ENCODE data around the gene MAML2.

MAML2 gene

DNA sequence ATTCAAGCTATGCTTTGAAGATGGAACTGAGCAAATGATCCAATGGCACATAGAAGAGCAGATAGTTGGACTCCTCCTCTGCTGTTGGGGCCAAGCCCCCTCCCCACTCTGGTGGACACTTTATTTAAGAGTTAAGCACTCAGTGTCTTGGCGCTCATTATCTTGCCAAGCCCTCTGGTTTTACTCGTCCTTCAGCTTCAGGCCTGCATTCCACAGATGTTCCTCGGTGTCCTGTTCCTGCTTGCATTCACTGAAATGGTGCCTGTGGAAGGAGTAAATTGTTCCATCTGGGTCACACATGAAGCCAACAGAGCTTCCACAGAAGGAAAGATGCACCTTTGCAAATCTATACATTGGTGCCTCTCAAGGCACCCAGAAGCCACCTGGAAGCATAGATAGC is 26.1 kb downstream of the MAML2 start:
- DNase-seq, result no peak

DNA sequence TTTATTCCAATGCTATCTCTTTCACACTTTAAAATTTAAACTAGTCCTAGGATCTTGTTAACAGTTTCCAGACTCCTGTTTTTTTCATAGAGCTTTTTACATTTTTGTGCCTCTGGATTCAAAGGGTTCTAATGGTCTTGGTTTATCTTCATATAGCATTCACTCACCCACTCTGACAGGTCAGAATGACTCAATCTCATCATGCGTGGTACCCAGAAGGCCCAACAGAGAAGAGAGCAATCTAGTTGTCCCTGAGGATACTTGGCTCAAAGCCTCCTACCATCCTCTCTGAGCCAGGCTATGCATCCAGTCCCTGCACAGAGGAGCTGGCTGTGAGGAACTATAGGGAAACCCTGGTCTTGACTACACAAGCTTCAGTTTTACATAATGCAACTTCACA is 27.5 kb downstream of the MAML2 start:
- DNase-seq, result no peak

DNA sequence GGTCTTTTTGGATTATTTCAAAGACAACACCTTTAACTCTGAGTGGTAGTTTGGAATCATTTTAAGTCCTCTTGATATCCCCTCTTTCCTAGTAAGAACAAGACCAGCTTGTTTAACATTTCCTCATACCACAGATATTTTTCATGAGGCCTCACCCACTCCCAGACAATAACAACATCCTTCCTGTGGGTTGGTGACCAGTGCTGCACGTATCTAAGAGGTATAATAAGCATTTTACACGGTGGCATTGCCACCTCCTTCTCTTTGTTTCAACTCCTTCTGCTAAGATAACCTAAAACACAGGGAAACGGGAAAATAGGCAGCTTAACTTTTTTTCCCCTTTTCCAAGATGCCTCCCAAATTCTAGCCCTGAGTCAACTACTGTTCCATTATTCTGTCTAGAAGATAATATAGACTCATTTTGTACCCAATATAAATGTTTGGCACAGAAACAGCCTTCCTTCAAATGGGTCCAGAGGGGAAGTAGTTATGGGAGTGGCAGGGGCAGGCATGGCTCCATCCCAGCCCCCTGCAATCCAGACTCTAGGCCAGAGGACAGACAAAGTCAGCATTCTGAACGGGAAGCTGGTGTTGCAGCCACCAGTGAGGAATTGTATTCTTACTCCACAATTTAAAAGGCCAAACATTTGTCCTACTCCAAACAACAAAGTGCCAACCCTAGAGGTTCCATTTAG is 28.5 kb downstream of the MAML2 start:
- no peak for DNase-seq

DNA sequence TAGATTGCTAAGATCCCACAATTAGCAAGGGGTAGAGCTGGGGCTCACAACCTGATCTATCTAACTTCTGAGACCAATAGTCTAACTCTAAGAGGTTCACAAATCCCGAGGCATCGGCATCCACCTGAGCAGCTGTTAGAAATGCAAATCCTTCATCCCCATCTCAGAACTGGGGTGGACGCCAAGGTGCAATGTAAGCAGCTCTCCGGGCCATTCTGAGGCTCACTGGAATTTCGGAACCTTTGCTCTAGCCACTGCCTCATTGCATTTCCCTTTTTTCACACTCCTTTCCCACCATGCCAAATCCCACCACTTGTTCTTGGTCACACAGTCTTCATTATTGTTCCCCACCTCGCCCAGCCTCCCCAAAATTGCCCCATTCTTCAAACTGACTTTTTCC is 29.8 kb downstream of the MAML2 start:
- no peak for DNase-seq

DNA sequence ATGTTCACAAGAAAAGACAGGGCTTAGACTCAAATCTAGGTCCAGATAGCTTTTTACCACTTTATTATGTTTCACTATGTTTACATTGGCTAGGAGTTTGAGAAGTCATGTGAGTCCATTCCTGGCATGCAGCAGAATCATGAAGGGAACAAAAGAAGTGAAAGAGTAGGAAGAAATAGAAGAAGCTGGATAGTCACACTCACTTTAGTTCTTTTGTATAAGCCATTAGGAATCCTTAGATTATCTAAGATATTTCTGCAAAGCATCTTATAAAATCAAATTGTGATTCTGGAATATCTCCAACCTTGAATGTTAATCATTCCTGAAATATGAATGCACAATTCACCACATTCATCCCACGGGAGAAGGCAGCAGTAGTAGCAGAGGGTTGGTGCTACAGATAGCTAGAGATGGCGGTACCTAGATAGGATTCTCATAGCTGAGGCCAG is 31.9 kb downstream of the MAML2 start:
- DNase-seq, result peak; percentile 59

DNA sequence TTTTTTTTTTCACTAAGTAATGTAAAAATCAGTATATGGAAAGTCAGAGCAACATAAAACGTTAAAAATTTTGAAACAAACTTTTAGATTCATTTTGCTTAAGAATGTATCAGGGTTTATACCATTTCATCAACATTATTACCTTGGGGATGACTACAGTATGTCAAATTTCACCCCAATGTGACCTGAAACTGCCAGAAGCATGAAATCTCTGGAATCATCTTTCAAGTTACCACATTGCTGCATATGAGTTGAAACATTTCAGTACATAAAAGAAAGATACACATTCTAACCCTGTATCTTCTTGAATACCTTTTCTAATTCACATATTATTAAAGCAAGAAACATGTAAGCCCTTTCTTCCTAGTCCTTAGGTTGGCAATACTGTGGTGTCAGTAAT is 32.8 kb downstream of the MAML2 start:
- no peak for DNase-seq

DNA sequence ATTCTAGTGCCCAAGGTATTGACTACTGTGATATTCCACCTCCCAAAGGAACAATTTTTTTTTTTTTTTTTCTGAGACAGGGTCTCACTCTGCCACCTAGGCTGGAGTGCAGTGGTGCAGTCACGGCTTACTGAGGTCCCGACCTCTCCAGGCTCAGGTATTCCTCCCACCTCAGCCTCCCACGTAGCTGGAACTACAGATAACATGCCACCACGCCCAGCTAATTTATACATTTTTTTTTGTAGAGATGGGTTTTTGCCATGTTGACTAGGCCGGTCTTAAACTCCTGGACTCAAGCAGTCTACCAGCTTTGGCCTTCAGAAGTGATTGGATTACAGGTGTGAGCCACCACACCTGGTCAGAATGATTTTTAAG is 33.4 kb downstream of the MAML2 start:
- DNase-seq, result no peak

DNA sequence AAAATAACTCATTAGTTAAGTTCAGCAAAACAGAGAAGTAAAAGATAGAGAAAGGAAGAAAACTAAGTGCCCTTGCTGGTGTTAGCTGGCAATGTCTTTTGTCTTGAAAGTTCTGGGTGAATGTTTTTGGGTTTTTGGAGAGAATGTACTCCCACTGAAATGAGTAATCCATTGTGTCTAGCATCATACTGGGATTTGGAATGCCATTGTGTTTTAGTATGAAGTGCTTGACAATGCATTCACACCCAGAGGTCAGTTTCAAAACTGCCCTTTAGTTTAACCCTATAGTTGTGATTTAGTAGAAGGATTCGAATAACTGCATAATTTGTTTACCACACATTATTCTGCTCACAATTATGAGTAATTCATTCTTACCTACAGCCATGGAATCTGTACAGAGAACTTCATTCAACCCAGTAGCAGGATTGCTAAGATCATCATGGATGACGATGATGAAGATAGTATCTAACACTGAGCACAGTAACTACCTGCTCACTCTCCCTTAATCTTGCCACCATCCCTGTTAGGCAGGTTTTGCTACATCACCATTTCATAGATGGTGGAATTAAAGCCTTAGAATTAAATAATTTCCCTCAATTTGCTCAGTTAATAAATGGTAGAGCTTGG is 33.9 kb downstream of the MAML2 start:
- DNase-seq, result no peak

DNA sequence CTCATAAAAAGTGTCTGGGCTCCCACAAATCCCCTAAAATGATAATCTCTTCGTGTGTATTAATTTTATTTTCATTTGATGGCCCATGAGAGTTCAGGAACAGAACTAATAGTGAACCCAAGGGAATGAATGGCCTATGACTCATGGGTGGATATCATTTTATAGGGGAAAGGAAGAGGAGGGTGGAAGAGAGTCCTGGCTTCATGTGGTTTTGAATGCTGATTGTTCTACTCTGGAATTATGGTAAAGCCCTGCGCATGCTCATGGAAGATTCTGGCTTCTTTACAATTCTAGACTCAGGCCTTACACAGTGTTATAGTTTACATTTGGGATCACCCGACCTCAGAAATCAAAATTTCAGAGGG is 35.2 kb downstream of the MAML2 start:
- DNase-seq, result no peak

DNA sequence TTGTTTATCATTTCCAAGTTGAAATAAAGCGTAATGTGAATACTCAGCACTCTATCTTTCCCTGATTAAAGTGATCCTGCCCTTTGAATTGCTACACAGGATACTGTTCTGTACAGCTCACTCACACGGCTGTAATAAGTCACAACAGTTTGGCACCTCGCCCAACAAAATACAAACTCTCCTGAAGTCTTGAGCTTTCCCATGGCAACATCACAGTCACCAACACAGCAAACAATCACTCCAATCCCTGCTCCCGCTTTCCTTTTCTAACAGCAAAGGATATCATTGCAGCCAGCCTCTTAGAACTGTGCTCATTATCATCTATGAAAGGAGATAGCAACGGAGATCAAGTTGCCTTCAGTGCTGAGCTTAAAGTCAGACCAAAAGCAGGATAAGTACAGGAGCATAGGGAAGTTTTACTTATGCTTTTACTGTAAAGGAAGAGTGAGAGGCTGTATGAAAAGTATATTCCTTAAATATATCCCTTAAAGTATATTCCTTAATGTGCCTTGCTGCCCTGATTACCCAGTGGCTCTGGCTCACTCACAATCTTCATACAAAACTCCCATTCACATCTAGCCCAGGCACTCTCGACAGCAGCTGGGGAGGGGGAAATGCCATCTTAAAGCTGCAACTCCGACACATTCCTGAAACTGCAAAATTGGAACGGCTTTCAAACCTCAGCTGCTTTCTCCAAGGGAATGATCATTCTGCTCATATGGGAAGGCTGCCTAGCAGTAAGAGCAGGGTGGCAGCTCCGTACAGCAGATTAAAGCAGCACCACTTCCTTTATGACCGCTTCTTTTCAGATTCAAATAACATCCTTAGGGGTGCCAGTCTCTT is 35.8 kb downstream of the MAML2 start:
- DNase-seq, result peak; percentile 89

DNA sequence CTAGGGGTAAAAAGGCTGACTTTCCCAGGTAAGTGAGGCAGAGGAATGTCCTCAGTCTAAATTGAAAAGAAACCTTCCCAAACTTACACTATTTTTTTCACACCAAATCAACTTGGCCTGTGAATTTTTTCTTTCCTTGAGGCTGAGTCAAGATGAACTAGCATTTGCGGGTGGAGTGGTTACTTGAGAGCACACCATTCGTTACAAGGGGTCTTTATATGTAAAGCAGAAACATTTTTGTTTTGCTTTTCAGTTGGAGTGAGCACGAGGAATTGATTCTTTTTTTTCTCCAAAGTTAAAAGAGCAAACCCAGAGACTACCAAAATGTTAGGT is 36.4 kb downstream of the MAML2 start:
- no peak for DNase-seq

DNA sequence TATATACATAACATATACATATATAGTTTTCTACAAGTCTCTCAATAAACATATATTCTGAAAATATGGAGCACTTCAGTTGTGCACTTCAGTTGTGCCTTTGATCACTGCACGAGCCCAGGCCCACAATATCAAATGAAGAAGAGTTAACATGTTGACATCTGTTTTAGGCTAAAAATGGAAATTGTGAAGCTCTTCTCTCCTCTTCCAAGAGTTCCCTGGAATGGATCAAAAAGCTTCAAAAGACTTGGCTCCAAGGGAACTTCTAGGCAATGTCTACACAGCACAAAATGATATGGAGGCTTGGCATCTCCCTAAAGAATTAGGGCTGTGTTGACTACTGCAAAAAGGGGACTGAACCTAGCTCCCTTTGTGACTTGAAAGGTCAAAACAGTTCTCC is 36.9 kb downstream of the MAML2 start:
- DNase-seq, result no peak

DNA sequence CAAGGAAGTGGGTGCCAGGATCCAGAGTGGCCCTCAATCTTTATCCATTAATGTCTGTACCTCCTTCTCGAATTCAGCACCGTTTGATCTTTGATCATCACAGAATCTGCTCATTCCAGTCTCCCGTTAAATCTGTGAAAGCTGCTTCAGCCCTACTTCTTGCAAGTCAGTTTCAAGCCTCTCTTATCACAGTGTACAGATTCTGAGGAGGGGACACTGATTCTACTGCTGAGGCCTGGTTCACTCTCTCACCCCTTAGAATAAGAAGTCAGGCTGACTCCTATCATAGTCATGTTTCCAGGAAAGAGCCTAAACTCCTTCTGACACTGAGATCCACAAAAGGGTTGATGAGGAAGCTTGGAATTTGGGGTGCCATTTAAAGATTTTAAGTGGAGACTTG is 39.0 kb downstream of the MAML2 start:
- no peak for DNase-seq

DNA sequence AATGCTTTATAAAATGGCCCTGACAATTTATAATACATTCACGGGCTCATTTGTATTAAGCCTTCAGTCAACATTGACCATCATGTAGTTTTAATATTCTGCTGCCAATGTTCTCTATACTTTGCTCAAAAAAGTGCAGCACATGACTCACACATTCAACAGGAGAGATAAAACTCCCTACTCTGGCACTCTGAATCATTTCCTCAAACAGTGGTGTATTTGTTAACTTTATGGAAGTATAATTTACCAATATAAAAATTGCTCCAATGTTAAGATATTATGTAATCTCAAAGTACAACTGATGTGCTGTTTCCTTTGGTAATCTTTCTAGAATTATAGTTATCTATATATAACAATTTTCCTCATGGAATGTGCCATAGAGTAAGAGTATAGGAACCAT is 39.9 kb downstream of the MAML2 start:
- DNase-seq, result no peak

DNA sequence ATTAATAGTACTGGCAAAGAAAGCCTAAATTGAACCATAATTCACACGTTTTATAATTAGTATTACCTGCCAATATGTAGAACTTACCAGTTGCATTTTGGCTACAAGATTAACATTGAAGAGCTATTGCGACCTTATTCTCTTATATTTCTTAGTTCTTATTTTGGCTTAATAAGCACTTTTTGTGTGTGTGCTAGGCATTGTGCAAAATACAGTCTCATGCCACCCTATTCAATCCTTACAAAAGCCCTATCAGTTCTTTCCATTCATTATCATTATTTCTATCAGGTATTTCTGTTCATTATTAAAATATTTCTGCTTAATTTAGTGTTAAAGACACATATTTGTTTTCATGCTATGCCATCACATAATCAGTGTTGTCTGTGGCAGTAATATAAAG is 41.2 kb downstream of the MAML2 start:
- no peak for DNase-seq

DNA sequence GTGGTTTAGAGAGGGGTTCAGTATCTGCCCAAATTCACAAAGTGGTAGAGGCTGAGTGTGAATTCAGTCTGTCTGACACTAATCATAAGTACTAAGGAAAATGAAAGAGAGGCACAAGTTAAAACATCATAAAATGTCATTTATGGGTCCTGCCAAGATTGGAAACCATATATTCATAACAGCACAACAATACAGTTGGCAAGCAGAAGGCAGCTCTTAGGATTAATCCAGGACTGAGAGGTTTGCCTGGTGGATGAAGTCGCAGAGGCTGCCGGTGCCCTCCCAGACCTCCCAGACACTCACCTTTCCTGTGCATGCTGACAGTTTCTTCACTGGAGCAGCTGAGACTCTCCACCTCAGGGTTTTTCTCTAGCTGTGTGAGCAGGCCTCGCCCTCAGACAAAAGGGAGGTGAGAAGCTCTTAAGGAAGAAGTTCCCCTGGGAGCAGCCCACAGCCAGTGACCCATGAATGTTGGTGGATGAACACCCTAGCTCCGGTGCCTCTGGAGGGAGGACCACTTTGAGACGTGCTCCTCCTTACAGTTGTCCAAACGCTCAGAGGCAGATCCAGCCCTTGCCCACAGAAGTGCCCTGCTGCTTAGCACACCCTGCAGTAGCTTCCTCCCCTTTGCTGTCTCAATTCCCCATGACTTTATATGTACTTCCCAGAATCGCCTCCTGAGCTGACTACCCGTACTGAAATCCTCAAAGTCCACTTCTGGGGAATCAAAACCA is 43.7 kb downstream of the MAML2 start:
- no peak for DNase-seq

DNA sequence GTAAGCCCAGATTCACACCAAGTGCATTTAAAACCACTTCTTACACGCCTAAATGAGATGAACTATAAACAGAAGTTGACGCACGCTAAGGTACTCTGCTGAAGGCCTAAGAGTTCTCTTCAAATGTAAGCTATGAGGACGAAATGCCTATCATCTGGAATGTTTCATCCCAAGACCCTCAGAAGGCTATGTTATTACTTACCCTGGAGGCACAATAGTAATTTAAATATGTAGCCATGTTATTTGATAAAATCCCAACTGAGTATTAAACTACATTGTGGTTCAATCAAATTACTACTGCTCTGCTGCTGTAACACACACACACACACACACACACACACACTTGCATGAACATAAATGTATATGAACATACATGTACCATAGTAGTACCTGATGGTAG is 47.6 kb downstream of the MAML2 start:
- DNase-seq, result no peak

DNA sequence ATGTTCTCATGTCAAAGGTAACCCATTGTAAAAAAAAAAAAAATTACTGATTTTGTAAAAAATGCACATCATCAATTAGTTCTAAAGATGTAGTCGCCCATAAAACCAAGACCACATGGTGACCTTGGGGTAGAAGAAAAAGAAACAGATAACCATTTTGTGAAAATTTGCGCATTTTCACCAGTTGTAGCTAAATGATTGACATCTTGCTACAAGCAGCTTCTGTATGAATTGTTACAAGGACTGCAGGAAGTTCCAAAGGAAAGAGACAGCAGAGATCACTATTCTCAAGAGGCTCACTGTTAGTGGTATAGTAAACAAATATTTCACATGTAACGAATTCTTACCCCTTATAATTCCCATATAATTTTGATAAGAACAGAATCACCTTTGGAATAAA is 48.7 kb downstream of the MAML2 start:
- DNase-seq, result no peak

DNA sequence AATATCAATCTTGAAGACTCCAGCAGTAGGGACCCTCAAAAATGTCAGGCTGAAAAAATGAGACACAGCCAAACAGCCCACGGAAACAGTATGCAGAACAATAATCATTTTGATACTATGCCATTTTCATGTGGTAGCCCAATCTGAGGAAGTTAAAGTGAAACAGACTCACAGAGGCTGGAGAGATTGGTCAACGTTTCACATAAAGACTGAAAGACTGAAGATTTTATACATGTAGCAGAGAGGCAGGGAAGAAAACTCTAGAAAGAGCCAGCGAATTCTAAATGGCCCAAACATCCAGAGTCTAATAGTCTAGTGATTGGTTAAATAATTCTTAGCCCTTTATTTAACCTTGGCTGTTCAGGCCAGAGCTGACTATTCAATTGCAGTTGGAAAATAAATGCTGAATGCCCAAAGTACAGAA is 49.4 kb downstream of the MAML2 start:
- no peak for DNase-seq

DNA sequence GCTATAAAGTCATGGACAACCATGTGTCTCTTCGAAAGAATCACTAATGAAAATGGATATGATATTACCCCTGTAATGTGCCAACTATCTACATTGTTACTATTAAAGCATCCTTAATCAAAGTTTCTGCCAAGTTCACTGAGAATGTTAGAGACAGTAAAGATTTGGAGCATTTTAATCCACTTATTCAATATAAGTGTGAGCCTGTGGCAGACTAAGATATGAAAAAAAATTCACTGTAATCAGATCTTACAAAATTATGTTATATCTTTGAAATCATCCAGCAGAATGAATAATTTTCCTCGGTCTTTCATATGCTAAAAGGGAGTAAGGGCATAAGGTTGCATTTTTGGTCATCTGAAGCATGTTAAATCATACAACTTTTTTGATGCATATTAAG is 49.9 kb downstream of the MAML2 start:
- DNase-seq, result no peak

DNA sequence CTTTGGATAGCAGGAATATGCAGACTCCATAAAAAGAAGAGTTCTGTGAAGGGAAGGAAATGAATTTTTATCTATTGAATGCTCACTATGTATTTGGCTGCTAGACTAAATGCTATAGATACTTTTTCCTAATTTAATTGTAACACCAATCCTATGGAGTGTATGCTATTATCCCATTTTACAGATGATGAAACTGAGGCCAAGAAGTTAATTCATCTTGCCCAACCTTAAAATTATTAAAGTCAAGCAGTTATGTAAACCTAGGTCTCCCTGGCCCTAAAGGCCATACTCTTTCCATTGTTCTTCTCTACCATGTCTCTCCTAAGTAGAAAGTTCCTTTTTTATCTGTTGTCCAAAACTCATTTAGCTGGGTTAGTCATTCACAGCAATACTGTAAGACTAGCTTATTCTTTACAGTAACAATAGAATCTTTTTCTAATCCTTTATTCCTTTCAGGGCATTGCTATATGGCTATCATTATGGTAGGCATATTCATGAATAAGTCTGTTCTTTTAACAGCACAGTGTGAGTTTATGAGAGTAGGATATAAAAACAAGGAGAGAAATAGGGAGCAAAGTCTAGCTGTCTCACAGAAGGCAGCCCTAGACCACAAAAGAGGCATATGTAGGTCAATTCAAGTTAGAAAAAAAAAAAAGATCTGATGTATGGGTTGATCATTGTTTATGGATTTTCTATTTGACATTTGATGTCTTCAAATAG is 50.5 kb downstream of the MAML2 start:
- no peak for DNase-seq

DNA sequence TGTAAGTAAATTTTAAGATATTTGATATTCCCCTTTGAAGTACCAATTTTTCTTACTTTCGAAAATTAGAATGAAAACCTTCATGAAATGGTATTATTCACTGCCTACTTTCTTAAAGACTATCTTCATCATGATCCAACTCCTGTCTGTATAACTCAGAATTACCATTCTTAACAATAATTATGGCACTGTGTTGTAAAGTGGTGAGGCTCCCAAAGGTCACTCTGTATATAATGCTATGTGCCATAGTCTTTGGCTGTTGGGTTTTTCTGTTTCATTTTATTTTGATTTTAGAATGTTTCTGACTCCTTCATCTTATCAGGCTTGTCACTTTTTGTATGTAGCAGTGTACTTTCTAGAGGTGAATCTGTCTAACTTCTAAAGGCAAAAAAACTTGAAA is 52.4 kb downstream of the MAML2 start:
- no peak for DNase-seq

DNA sequence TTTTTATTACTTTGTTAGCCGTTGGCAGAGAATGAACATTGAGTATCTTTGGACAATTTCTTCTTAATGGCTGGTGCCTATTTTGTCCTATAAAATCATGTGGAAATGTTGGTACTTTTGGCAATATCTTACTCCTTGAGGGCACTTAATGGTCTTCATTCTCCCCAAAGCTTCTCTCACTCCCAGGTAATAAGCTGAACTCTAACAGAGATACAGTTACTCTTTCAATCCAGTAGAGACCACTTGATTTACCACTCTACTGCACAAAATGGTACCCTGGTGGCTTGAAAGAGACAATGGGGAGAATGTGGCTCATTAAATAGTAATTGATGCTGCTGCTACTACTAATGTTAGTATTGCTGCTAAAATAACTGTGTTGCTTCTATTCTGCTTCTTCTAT is 53.0 kb downstream of the MAML2 start:
- DNase-seq, result no peak

Data from DMS79 (cell line).